ENCODE results near the gene AHCTF1. TPM values are rescaled to one million over a fixed set of nuclear protein-coding genes. Genes with fewer than 3 reads are reported as not detected.

Gene AHCTF1, protein sequence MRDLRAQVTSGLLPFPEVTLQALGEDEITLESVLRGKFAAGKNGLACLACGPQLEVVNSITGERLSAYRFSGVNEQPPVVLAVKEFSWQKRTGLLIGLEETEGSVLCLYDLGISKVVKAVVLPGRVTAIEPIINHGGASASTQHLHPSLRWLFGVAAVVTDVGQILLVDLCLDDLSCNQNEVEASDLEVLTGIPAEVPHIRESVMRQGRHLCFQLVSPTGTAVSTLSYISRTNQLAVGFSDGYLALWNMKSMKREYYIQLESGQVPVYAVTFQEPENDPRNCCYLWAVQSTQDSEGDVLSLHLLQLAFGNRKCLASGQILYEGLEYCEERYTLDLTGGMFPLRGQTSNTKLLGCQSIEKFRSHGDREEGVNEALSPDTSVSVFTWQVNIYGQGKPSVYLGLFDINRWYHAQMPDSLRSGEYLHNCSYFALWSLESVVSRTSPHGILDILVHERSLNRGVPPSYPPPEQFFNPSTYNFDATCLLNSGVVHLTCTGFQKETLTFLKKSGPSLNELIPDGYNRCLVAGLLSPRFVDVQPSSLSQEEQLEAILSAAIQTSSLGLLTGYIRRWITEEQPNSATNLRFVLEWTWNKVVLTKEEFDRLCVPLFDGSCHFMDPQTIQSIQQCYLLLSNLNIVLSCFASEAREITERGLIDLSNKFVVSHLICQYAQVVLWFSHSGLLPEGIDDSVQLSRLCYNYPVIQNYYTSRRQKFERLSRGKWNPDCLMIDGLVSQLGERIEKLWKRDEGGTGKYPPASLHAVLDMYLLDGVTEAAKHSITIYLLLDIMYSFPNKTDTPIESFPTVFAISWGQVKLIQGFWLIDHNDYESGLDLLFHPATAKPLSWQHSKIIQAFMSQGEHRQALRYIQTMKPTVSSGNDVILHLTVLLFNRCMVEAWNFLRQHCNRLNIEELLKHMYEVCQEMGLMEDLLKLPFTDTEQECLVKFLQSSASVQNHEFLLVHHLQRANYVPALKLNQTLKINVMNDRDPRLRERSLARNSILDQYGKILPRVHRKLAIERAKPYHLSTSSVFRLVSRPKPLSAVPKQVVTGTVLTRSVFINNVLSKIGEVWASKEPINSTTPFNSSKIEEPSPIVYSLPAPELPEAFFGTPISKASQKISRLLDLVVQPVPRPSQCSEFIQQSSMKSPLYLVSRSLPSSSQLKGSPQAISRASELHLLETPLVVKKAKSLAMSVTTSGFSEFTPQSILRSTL (N-terminal part only)
- 6.1 and 14.4 TPM in 2 replicates for polyA plus RNA-seq (2011; rRNA removed)
- 13.1 and 13.7 TPM in 2 replicates for polyA minus RNA-seq (2011; rRNA and poly(A)+ RNA removed)

- DNase-seq (ENCODE audit: low read depth): peak; percentile 89
- ChIA-PET CTCF (interaction anchor here (0.6 kb wide), 1 partner anchor 27 kb away, joined by 3 read pairs; no protein-coding TSS in a partner anchor), POLR2A (interaction anchor here (0.6 kb wide), 3 partner anchors 11 to 147 kb away, joined by 3 to 13 read pairs (median 11); partner anchors contain the start of gene ZNF670)
- Histone ChIP-seq H3K36me3 (ENCODE audit: control insufficient read depth, insufficient read depth, low read length) (no peaks in the 10 kb centered on the region), H3K27me3 (ENCODE audit: control insufficient read depth, insufficient read depth, low read length) (no peaks in the 10 kb centered on the region), H3K4me3 (ENCODE audit: low read depth, low read length) (peak within 1 kb of the TSS; percentile 96)
- TF ChIP-seq, protein P1, sequence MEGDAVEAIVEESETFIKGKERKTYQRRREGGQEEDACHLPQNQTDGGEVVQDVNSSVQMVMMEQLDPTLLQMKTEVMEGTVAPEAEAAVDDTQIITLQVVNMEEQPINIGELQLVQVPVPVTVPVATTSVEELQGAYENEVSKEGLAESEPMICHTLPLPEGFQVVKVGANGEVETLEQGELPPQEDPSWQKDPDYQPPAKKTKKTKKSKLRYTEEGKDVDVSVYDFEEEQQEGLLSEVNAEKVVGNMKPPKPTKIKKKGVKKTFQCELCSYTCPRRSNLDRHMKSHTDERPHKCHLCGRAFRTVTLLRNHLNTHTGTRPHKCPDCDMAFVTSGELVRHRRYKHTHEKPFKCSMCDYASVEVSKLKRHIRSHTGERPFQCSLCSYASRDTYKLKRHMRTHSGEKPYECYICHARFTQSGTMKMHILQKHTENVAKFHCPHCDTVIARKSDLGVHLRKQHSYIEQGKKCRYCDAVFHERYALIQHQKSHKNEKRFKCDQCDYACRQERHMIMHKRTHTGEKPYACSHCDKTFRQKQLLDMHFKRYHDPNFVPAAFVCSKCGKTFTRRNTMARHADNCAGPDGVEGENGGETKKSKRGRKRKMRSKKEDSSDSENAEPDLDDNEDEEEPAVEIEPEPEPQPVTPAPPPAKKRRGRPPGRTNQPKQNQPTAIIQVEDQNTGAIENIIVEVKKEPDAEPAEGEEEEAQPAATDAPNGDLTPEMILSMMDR (IDR thresholded peaks at IDR 0.05; ENCODE audit: insufficient read depth, low read depth, low read length): no peak
These were observed at the start of gene AHCTF1 for GRCh38 chr1:246931549-246932365. Gene AHCTF1 (minus strand): TSS chr1:246931948. CDS start chr1:246918370, 13,578 bp downstream.

GRCh38 chr1:246978785-246979184 lies 47.0 kb upstream of the AHCTF1 start:
- H3K36me3 ChIP-seq (ENCODE audit: control insufficient read depth, insufficient read depth, low read length): no peaks in the 10 kb centered on the region; the same call in 1 of the 2 replicates
- H3K27me3 ChIP-seq (ENCODE audit: control insufficient read depth, insufficient read depth, low read length): no peaks in the 10 kb centered on the region
- TF ChIP-seq, protein P1 (IDR thresholded peaks at IDR 0.05; ENCODE audit: insufficient read depth, low read depth, low read length): no peak
- no peak for DNase-seq (ENCODE audit: low read depth)
- CTCF ChIA-PET: no interaction called here
- no peak overlapping the region for H3K4me3 ChIP-seq (ENCODE audit: low read depth, low read length)
- POLR2A ChIA-PET: no interaction called here

GRCh38 chr1:246978281-246978680 lies 46.5 kb upstream of the AHCTF1 start:
- TF ChIP-seq, protein P1 (IDR thresholded peaks at IDR 0.05; ENCODE audit: insufficient read depth, low read depth, low read length): no peak
- DNase-seq (ENCODE audit: low read depth): no peak
- no peaks in the 10 kb centered on the region; the same call in 1 of the 2 replicates for H3K36me3 ChIP-seq (ENCODE audit: control insufficient read depth, insufficient read depth, low read length)
- H3K27me3 ChIP-seq (ENCODE audit: control insufficient read depth, insufficient read depth, low read length): no peaks in the 10 kb centered on the region
- POLR2A ChIA-PET: no interaction called here
- H3K4me3 ChIP-seq (ENCODE audit: low read depth, low read length): no peak overlapping the region
- CTCF ChIA-PET: no interaction called here

DNA sequence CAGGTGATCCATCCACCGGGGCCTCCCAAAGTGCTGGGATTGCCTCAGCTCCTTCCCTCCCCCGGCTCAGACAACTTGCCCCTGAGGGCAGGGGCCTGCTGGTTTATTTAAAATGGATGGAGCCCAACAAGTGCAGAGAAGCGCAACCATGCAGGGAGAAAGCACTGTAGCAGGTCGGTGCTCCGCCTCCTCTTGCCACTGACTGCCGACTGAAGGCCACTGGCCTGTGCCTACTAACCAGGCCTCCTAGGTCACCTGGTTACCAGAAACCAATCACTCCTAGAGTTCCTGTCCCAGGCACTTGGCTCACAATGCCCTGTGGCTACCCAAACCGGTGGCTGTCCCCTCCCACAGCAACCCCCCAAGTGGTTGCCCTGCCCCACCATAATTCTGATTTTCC lies 40.2 kb upstream of the AHCTF1 start:
- ChIA-PET POLR2A (no interaction called here), CTCF (interaction anchor here (1.6 kb wide), 1 partner anchor 12 kb away, joined by 4 read pairs; no protein-coding TSS in a partner anchor)
- TF ChIP-seq, protein P1 (IDR thresholded peaks at IDR 0.05; ENCODE audit: insufficient read depth, low read depth, low read length): no peak
- Histone ChIP-seq H3K4me3 (ENCODE audit: low read depth, low read length) (no peak overlapping the region), H3K27me3 (ENCODE audit: control insufficient read depth, insufficient read depth, low read length) (no peaks in the 10 kb centered on the region), H3K36me3 (ENCODE audit: control insufficient read depth, insufficient read depth, low read length) (no peaks in the 10 kb centered on the region)
- DNase-seq (ENCODE audit: low read depth): no peak

Data from BJ (cell line).